Naive thymus-derived CD8-positive, alpha-beta T cell (primary cell): Measurements from ENCODE around the gene NWD2. TPM values are rescaled to one million over a fixed set of nuclear protein-coding genes. Genes with fewer than 3 reads are reported as not detected.

Experiments used
- ATAC-seq, 2 donors: fragments of 150-1000 bp; cut with Tn5 transposase in 1 of 2; sonication (Bioruptor Pico), chemical (Tn5 transposase) in 1 of 2; 1 replicate in 1 of 2; 2 replicates in 1 of 2; pipeline ENCODE4 v1.10.0; 2021; ENCODE audit warnings: mild to moderate bottlenecking in 2 of 2, moderate library complexity in 2 of 2
- POLR2A ChIA-PET: fragments of 350-600 bp; sonication (Branson Sonifier 250); formaldehyde crosslinking; loops from one replicate; lab custom pipeline; 2021; ENCODE audit warnings: antibody characterized with exemption; lab: Charles Lee
- DNase-seq, 10 donors: peaks; one replicate each; pipeline versions ENCODE4 v3.0.0 to v3.0.0-alpha.2; 2020 to 2022
- H3K27ac Mint-ChIP-seq, 10 donors: one replicate each; pipeline ENCODE4 v1.8.0; 2020 to 2022; ENCODE audit warnings: mild to moderate bottlenecking in 10 of 10, mixed read lengths in 10 of 10, moderate library complexity in 4 of 10, inconsistent platforms in 1 of 10
- H3K27me3 Mint-ChIP-seq, 5 donors: one replicate each; pipeline ENCODE4 v1.8.0; 2021 to 2022; ENCODE audit warnings: mixed read lengths in 5 of 5
- H3K36me3 Mint-ChIP-seq, 3 donors: one replicate each; pipeline ENCODE4 v1.8.0; 2020 to 2022; ENCODE audit warnings: mixed read lengths in 3 of 3, mild to moderate bottlenecking in 2 of 3, inconsistent platforms in 1 of 3
- H3K4me1 Mint-ChIP-seq, 4 donors: one replicate each; pipeline ENCODE4 v1.8.0; 2021 to 2022; ENCODE audit warnings: mixed read lengths in 4 of 4
- H3K4me3 Mint-ChIP-seq, 10 donors: one replicate each; pipeline ENCODE4 v1.8.0; 2020 to 2022; ENCODE audit warnings: mild to moderate bottlenecking in 10 of 10, mixed read lengths in 10 of 10, moderate library complexity in 6 of 10, inconsistent platforms in 1 of 10
- H3K9me3 Mint-ChIP-seq, 9 donors: one replicate each; pipeline ENCODE4 v1.8.0; 2020 to 2022; ENCODE audit warnings: mixed read lengths in 9 of 9, mild to moderate bottlenecking in 3 of 9, inconsistent platforms in 1 of 9, moderate library complexity in 1 of 9
- polyA plus RNA-seq, 3 donors: library from polyadenylated mRNA; unstranded; fragments of 300-500 nt; fragmentation: Illumina TruSeq; gene quantifications; one replicate each; pipeline ENCODE4 v1.2.3, GENCODE V29; 2021
- total RNA-seq, 8 experiments: library from RNA in 2 of 8; stranded (reverse) in 2 of 8; gene quantifications; one replicate each; pipeline ENCODE4 v1.2.3 and lab custom pipeline; 2021 to 2026

Gene NWD2
- total and polyA plus RNA-seq, 5 experiments from 2014 or later: not detected

DNA sequence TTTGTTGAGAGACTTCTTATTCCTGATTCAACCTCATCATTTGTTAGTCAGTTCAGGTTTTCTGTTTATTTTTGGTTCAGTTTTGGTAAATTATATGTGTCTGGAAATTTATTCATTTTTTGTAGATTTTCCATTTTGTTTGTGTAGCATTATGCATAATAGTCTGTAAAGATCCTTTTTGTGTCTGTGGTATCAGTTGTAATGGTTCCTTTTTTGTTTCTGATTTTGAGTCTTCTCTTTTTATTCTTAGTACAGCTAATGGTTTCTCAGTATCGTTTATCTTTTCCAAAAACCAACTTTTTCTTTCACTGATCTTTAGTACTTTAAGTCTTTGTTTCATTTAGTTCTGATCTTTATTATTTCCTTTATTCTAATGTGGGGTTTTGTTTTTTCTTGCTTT, 61.4 kb downstream of the NWD2 start:
- DNase-seq: no peak
- Mint-ChIP-seq H3K27ac (no peak overlapping the region), H3K4me3 (no peak overlapping the region), H3K27me3 (peaks cover 0 to 13% (median 5%) of the 10 kb centered on the region in 5 donors), H3K36me3 (peaks cover 0 to 4% (median 0%) of the 10 kb centered on the region in 3 donors), H3K9me3 (peaks cover 0 to 27% (median 10%) of the 10 kb centered on the region in 9 donors), H3K4me1 (no peaks in the 10 kb centered on the region)
- ATAC-seq: no peak
- POLR2A ChIA-PET: no interaction called here

DNA sequence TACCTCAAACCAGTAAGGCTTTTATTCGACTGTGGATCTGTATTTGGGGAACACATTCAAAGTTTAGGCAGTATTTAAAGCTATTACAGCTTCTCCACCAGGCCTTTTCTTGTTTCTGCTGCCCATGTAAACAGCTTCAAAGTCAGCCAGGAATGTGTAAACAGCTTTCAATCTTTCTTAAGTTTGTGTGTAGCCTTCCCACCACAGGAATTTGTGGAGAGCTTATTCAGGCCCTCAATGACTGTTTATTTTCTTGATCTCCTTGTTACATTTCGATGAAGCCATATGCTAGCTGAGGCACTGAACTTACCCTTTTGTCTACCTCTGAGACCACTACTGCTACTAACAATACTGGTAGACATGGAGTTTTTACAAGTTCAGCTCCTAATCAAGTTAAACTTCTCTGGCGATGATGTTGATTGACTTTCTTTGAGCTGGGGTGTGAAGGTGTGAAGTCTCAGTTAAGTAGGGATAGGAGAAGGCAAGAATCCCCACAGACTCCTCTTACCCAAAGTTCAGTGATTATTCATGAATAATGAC, 72.6 kb downstream of the NWD2 start:
- Mint-ChIP-seq H3K4me3 (no peak overlapping the region), H3K4me1 (no peaks in the 10 kb centered on the region), H3K27me3 (peaks cover 5 to 24% (median 9%) of the 10 kb centered on the region in 5 donors), H3K36me3 (no peaks in the 10 kb centered on the region), H3K9me3 (peaks cover 2 to 34% (median 15%) of the 10 kb centered on the region in 9 donors), H3K27ac (no peak overlapping the region)
- no peak for DNase-seq
- POLR2A ChIA-PET: no interaction called here
- ATAC-seq: no peak

DNA sequence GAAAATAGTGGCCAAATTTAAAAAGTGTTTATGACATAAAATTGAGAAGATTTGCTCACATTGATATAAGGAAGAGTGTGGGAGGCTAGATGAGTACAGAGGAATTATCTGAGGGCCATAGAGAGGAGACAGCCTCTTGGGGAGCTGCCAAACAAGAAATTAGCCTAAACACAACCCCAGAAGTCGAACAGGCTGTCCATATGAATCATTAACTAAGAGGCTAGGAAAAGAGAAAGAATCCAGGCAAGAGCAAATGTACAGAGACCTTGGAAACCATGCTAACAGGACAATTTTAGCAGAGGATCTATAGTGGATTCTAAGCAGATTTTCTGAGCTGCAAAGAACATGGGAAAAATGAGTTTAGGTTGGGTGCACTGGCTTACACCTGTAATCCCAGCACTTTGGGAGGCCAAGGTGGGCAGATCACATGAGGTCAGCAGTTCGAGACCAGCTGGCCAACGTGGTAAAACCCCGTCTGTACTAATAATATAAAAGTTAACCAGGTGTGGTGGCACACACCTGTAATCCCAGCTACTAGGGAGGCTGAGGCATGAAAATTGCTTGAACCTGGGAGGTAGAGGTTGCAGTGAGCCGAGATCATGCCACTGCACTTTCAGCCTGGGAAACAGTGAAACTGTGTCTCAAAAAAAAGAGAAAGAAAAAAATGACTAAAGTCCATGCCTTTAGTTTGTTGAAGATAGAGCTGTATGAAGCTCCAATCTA, 76.1 kb downstream of the NWD2 start:
- ATAC-seq: no peak
- no peak overlapping the region for H3K27ac Mint-ChIP-seq
- peaks cover 5 to 29% (median 9%) of the 10 kb centered on the region in 5 donors for H3K27me3 Mint-ChIP-seq

GRCh38 chr4:37322122-37322521, 77.6 kb downstream of the NWD2 start:
- Mint-ChIP-seq H3K27me3 (peaks cover 5 to 29% (median 9%) of the 10 kb centered on the region in 5 donors), H3K9me3 (peaks cover 0 to 12% (median 2%) of the 10 kb centered on the region in 9 donors), H3K36me3 (no peaks in the 10 kb centered on the region), H3K4me1 (no peaks in the 10 kb centered on the region), H3K27ac (no peak overlapping the region), H3K4me3 (no peak overlapping the region)
- POLR2A ChIA-PET: no interaction called here
- no peak for ATAC-seq
- DNase-seq: no peak

More for the DNA sequence above, 76.1 kb downstream of the NWD2 start:
- Mint-ChIP-seq H3K9me3 (peaks cover 0 to 13% (median 5%) of the 10 kb centered on the region in 9 donors), H3K4me3 (no peak overlapping the region), H3K4me1 (no peaks in the 10 kb centered on the region), H3K36me3 (no peaks in the 10 kb centered on the region)
- DNase-seq: no peak
- POLR2A ChIA-PET: no interaction called here

- Mint-ChIP-seq H3K27me3 (peaks cover 6 to 42% (median 11%) of the 10 kb centered on the region in 5 donors), H3K9me3 (peaks cover 0 to 9% (median 0%) of the 10 kb centered on the region in 9 donors), H3K36me3 (peaks cover 0 to 7% (median 0%) of the 10 kb centered on the region in 3 donors), H3K4me1 (no peaks in the 10 kb centered on the region), H3K4me3 (no peak overlapping the region), H3K27ac (no peak overlapping the region)
- POLR2A ChIA-PET: no interaction called here
- DNase-seq: no peak
- ATAC-seq: no peak
Measured at GRCh38 chr4:37324546-37324945, 80.0 kb downstream of the NWD2 start.

DNA sequence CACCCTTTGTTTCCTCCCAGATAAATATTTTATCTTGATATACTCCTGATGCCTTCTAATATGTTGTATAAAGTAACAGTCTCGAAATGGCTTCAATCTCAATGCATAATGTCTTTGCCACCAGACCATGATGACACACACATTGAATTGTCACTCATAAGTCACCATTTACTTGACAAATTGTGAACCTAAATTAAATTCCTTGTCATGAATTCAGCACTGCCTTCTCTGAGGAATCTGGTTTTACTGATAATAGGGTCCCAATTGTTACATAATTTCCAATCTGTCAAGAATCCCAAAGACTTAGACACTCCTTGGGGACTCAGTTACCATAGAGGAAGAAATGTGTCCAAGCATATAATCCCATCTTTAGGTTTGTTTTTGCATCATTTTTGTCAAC, 82.3 kb downstream of the NWD2 start:
- Mint-ChIP-seq H3K27ac (no peak overlapping the region), H3K36me3 (peaks cover 0 to 7% (median 0%) of the 10 kb centered on the region in 3 donors), H3K27me3 (peaks cover 2 to 24% (median 6%) of the 10 kb centered on the region in 5 donors), H3K9me3 (peaks cover 0 to 9% (median 2%) of the 10 kb centered on the region in 9 donors), H3K4me1 (no peaks in the 10 kb centered on the region), H3K4me3 (no peak overlapping the region)
- POLR2A ChIA-PET: no interaction called here
- ATAC-seq (no peak), DNase-seq (no peak)

GRCh38 chr4:37338972-37339371, 94.4 kb downstream of the NWD2 start:
- ATAC-seq (no peak), DNase-seq (no peak)
- Mint-ChIP-seq H3K36me3 (no peaks in the 10 kb centered on the region), H3K27ac (no peak overlapping the region), H3K4me3 (no peak overlapping the region), H3K4me1 (no peaks in the 10 kb centered on the region), H3K27me3 (peaks cover 0 to 18% (median 3%) of the 10 kb centered on the region in 5 donors), H3K9me3 (peaks cover 0 to 16% (median 5%) of the 10 kb centered on the region in 9 donors)
- POLR2A ChIA-PET: no interaction called here

DNA sequence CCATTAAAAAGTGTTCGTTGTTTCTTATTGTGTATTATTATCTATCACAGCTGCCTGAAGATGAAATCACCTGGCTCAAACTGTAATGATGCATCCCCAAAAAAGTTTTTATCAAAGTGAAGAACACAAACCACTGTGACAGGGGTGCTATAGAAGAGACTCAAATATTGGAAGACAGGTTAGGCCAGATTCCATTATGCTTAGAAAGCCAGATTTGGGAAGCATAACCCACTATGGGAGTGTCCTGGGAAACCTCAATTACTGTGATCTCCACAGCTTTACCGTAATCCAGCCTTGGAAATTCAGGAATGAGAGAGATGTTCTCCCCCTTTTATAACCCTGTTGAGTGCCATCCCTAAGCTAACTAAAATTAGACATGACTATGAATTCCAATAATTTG, 114.2 kb downstream of the NWD2 start:
- Mint-ChIP-seq H3K27me3 (peaks cover 13 to 50% (median 25%) of the 10 kb centered on the region in 5 donors), H3K4me3 (no peak overlapping the region), H3K27ac (no peak overlapping the region), H3K9me3 (peaks cover 0 to 4% (median 2%) of the 10 kb centered on the region in 9 donors), H3K36me3 (peaks cover 0 to 2% (median 0%) of the 10 kb centered on the region in 3 donors), H3K4me1 (peaks cover 0 to 2% (median 0%) of the 10 kb centered on the region in 4 donors)
- ATAC-seq: no peak
- POLR2A ChIA-PET: no interaction called here
- DNase-seq: no peak

DNA sequence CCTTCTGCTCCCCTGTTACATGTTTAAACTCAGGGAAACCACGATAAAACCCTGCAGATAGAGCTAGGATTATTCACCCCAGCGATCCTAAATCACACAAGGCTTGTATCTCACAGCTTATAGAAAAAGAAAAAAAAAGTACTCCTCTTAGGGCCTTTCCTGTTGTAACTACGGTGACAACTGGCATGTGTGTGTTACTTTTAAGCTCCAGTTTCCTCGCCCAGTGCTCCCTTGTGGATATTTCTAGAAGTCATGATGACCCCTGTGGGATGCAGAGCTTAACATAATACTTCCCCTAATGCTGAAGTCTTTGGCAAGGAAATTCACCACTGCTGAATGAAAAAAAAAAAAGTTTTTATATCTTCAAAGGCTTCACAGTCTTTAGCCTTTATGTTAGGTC, 114.7 kb downstream of the NWD2 start:
- ATAC-seq: no peak
- Mint-ChIP-seq H3K27me3 (peaks cover 13 to 48% (median 25%) of the 10 kb centered on the region in 5 donors), H3K4me3 (no peak overlapping the region), H3K9me3 (no peaks in the 10 kb centered on the region), H3K4me1 (peaks cover 0 to 2% (median 0%) of the 10 kb centered on the region in 4 donors), H3K27ac (no peak overlapping the region), H3K36me3 (no peaks in the 10 kb centered on the region)
- POLR2A ChIA-PET: no interaction called here
- DNase-seq: no peak

DNA sequence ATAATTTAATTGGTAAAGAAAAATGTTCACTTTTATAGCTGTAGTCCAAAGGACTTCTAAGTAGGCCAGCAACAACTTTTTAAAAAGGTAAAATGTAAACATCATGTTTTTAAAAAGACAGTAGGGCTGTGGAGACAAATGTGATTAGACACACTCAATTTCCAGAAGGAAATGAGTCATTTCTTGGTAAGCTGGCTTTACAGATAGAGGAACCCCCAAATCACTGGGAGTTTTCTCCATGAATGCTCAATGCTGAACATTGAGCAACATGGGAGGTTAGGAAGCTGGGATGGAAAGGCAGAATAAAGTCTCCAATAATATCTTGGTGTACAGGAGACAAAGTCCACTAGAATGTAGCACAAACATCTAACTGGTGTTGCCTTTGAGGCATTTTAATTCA, 121.3 kb downstream of the NWD2 start:
- peaks cover 0 to 2% (median 0%) of the 10 kb centered on the region in 4 donors for H3K4me1 Mint-ChIP-seq
- ATAC-seq (no peak), DNase-seq (no peak)
- POLR2A ChIA-PET: no interaction called here
- H3K27ac Mint-ChIP-seq: no peak overlapping the region
- peaks cover 3 to 18% (median 8%) of the 10 kb centered on the region in 5 donors for H3K27me3 Mint-ChIP-seq
- H3K36me3 Mint-ChIP-seq: no peaks in the 10 kb centered on the region
- H3K4me3 Mint-ChIP-seq: no peak overlapping the region
- H3K9me3 Mint-ChIP-seq: no peaks in the 10 kb centered on the region

GRCh38 chr4:37367901-37368300, 123.4 kb downstream of the NWD2 start:
- no peaks in the 10 kb centered on the region for H3K36me3 Mint-ChIP-seq
- no peak for ATAC-seq
- no peaks in the 10 kb centered on the region for H3K9me3 Mint-ChIP-seq
- H3K4me3 Mint-ChIP-seq: no peak overlapping the region
- H3K4me1 Mint-ChIP-seq: no peaks in the 10 kb centered on the region
- POLR2A ChIA-PET: no interaction called here
- DNase-seq: no peak
- peaks cover 2 to 11% (median 6%) of the 10 kb centered on the region in 5 donors for H3K27me3 Mint-ChIP-seq
- H3K27ac Mint-ChIP-seq: no peak overlapping the region

GRCh38 chr4:37370052-37370451, 125.5 kb downstream of the NWD2 start:
- no peaks in the 10 kb centered on the region for H3K36me3 Mint-ChIP-seq
- H3K4me1 Mint-ChIP-seq: no peaks in the 10 kb centered on the region
- H3K27me3 Mint-ChIP-seq: peaks cover 2 to 20% (median 11%) of the 10 kb centered on the region in 5 donors
- no peak for ATAC-seq
- H3K27ac Mint-ChIP-seq: no peak overlapping the region
- no peak for DNase-seq
- POLR2A ChIA-PET: no interaction called here
- no peaks in the 10 kb centered on the region for H3K9me3 Mint-ChIP-seq
- H3K4me3 Mint-ChIP-seq: no peak overlapping the region

GRCh38 chr4:37381040-37381668, 136.6 kb downstream of the NWD2 start:
- no peaks in the 10 kb centered on the region for H3K4me1 Mint-ChIP-seq
- no peak for DNase-seq
- H3K9me3 Mint-ChIP-seq: no peaks in the 10 kb centered on the region
- H3K27ac Mint-ChIP-seq: no peak overlapping the region
- H3K36me3 Mint-ChIP-seq: no peaks in the 10 kb centered on the region
- H3K4me3 Mint-ChIP-seq: no peak overlapping the region
- POLR2A ChIA-PET: no interaction called here
- no peak for ATAC-seq
- H3K27me3 Mint-ChIP-seq: peaks cover 2 to 11% (median 8%) of the 10 kb centered on the region in 5 donors
